ENCODE results near the gene DR1.
A peak's percentile ranks its signal among the peaks of the same experiment; 100 is the strongest.

DR1 gene

GRCh38 chr1:93317943-93318342, 27.8 kb upstream of the DR1 start:
- Histone ChIP-seq H3K9ac (ENCODE audit: low read length) (no peak overlapping the region), H3K36me3 (ENCODE audit: control insufficient read depth in 1 of 2, insufficient read depth in 2 of 2, low read length in 2 of 2) (no peaks in the 10 kb centered on the region), H3K4me2 (ENCODE audit: low read length) (no peak overlapping the region), H3K4me1 (ENCODE audit: control insufficient read depth in 1 of 2, insufficient read depth in 2 of 2, low read length in 2 of 2) (peaks cover 4 to 5% of the 10 kb centered on the region in 2 experiments), H3K4ac (ENCODE audit: low read depth, low read length) (no peak overlapping the region), H3K23ac (ENCODE audit: low read length) (no peak overlapping the region), H2BK120ac (ENCODE audit: insufficient read depth, low read length, poor library complexity) (no peak overlapping the region), H4K12ac (ENCODE audit: low read depth, low read length) (no peak overlapping the region), H3K4me3 (ENCODE audit: low read depth, low read length) (no peak overlapping the region), H3K9me3 (ENCODE audit: insufficient read depth, low read depth, low read length) (no peaks in the 10 kb centered on the region), H3K79me1 (ENCODE audit: low read length) (no peaks in the 10 kb centered on the region), H2AK5ac (ENCODE audit: low read length) (no peak overlapping the region), H3K18ac (ENCODE audit: low read length) (no peak overlapping the region), H3K79me2 (ENCODE audit: control insufficient read depth, insufficient read depth, low read length, poor library complexity) (no peaks in the 10 kb centered on the region), H3K27ac (ENCODE audit: low read depth, low read length) (no peak overlapping the region), H2BK12ac (ENCODE audit: low read length) (no peak overlapping the region), H2BK5ac (ENCODE audit: low read depth, low read length, poor library complexity) (no peak overlapping the region), H4K8ac (ENCODE audit: low read depth, low read length) (no peak overlapping the region), H4K91ac (ENCODE audit: low read depth, low read length) (no peak overlapping the region), H3K27me3 (ENCODE audit: insufficient read depth, low read length) (no peaks in the 10 kb centered on the region), H2AFZ (ENCODE audit: insufficient read depth, low read length, poor library complexity) (no peak overlapping the region), H3K14ac (ENCODE audit: low read length) (no peak overlapping the region)
- no peak for DNase-seq
- WGBS (ENCODE audit: extremely low coverage, insufficient coverage, insufficient read length): 100% methylated on average over 1 of the region's 2 CpGs

- no peak overlapping the region for H3K4me2 ChIP-seq (ENCODE audit: low read length)
- no peak overlapping the region for H3K27ac ChIP-seq (ENCODE audit: low read depth, low read length)
- no peak overlapping the region for H3K4ac ChIP-seq (ENCODE audit: low read depth, low read length)
- H4K8ac ChIP-seq (ENCODE audit: low read depth, low read length): no peak overlapping the region
- no peak overlapping the region for H2BK5ac ChIP-seq (ENCODE audit: low read depth, low read length, poor library complexity)
- DNase-seq: no peak
- H3K4me1 ChIP-seq (ENCODE audit: control insufficient read depth in 1 of 2, insufficient read depth in 2 of 2, low read length in 2 of 2): peaks cover 7 to 8% of the 10 kb centered on the region in 2 experiments
- WGBS (ENCODE audit: extremely low coverage, insufficient coverage, insufficient read length): no CpG with 5 or more reads among the region's 1 CpG
- H2BK120ac ChIP-seq (ENCODE audit: insufficient read depth, low read length, poor library complexity): no peak overlapping the region
- H4K12ac ChIP-seq (ENCODE audit: low read depth, low read length): no peak overlapping the region
- H3K36me3 ChIP-seq (ENCODE audit: control insufficient read depth in 1 of 2, insufficient read depth in 2 of 2, low read length in 2 of 2): no peaks in the 10 kb centered on the region
- no peak overlapping the region for H3K9ac ChIP-seq (ENCODE audit: low read length)
- no peak overlapping the region for H2AFZ ChIP-seq (ENCODE audit: insufficient read depth, low read length, poor library complexity)
- H3K79me1 ChIP-seq (ENCODE audit: low read length): no peaks in the 10 kb centered on the region
- no peaks in the 10 kb centered on the region for H3K9me3 ChIP-seq (ENCODE audit: insufficient read depth, low read depth, low read length)
- H2AK5ac ChIP-seq (ENCODE audit: low read length): no peak overlapping the region
- no peak overlapping the region for H3K4me3 ChIP-seq (ENCODE audit: low read depth, low read length)
- no peak overlapping the region for H4K91ac ChIP-seq (ENCODE audit: low read depth, low read length)
- H2BK12ac ChIP-seq (ENCODE audit: low read length): no peak overlapping the region
- H3K14ac ChIP-seq (ENCODE audit: low read length): no peak overlapping the region
- H3K79me2 ChIP-seq (ENCODE audit: control insufficient read depth, insufficient read depth, low read length, poor library complexity): no peaks in the 10 kb centered on the region
- no peak overlapping the region for H3K23ac ChIP-seq (ENCODE audit: low read length)
- no peak overlapping the region for H3K18ac ChIP-seq (ENCODE audit: low read length)
- H3K27me3 ChIP-seq (ENCODE audit: insufficient read depth, low read length): no peaks in the 10 kb centered on the region
Observed at GRCh38 chr1:93321720-93322119, 24.0 kb upstream of the DR1 start.

- Histone ChIP-seq H3K79me1 (ENCODE audit: low read length) (no peaks in the 10 kb centered on the region), H4K8ac (ENCODE audit: low read depth, low read length) (no peak overlapping the region), H3K36me3 (ENCODE audit: control insufficient read depth in 1 of 2, insufficient read depth in 2 of 2, low read length in 2 of 2) (no peaks in the 10 kb centered on the region), H3K23ac (ENCODE audit: low read length) (no peak overlapping the region), H3K79me2 (ENCODE audit: control insufficient read depth, insufficient read depth, low read length, poor library complexity) (no peaks in the 10 kb centered on the region), H3K27ac (ENCODE audit: low read depth, low read length) (no peak overlapping the region), H3K4me1 (ENCODE audit: control insufficient read depth in 1 of 2, insufficient read depth in 2 of 2, low read length in 2 of 2) (peaks cover 7 to 8% of the 10 kb centered on the region in 2 experiments), H4K91ac (ENCODE audit: low read depth, low read length) (no peak overlapping the region), H2AFZ (ENCODE audit: insufficient read depth, low read length, poor library complexity) (no peak overlapping the region), H3K9ac (ENCODE audit: low read length) (no peak overlapping the region), H3K18ac (ENCODE audit: low read length) (no peak overlapping the region), H3K14ac (ENCODE audit: low read length) (no peak overlapping the region), H3K4ac (ENCODE audit: low read depth, low read length) (no peak overlapping the region), H3K9me3 (ENCODE audit: insufficient read depth, low read depth, low read length) (no peaks in the 10 kb centered on the region), H2BK12ac (ENCODE audit: low read length) (no peak overlapping the region), H4K12ac (ENCODE audit: low read depth, low read length) (no peak overlapping the region), H3K4me3 (ENCODE audit: low read depth, low read length) (no peak overlapping the region), H2BK120ac (ENCODE audit: insufficient read depth, low read length, poor library complexity) (no peak overlapping the region), H3K4me2 (ENCODE audit: low read length) (peak overlapping the region; percentile 32), H2AK5ac (ENCODE audit: low read length) (no peak overlapping the region), H2BK5ac (ENCODE audit: low read depth, low read length, poor library complexity) (no peak overlapping the region), H3K27me3 (ENCODE audit: insufficient read depth, low read length) (no peaks in the 10 kb centered on the region)
- no CpG with 5 or more reads among the region's 3 CpGs for WGBS (ENCODE audit: extremely low coverage, insufficient coverage, insufficient read length)
- peak; percentile 89 to 99 for DNase-seq
Observed at GRCh38 chr1:93322349-93322748, 23.4 kb upstream of the DR1 start.

GRCh38 chr1:93323185-93323820, 22.4 kb upstream of the DR1 start:
- WGBS (ENCODE audit: extremely low coverage, insufficient coverage, insufficient read length): no CpG with 5 or more reads among the region's 3 CpGs
- Histone ChIP-seq H3K36me3 (ENCODE audit: control insufficient read depth in 1 of 2, insufficient read depth in 2 of 2, low read length in 2 of 2) (no peaks in the 10 kb centered on the region), H3K23ac (ENCODE audit: low read length) (no peak overlapping the region), H4K12ac (ENCODE audit: low read depth, low read length) (no peak overlapping the region), H3K27ac (ENCODE audit: low read depth, low read length) (no peak overlapping the region), H3K4me3 (ENCODE audit: low read depth, low read length) (no peak overlapping the region), H3K4ac (ENCODE audit: low read depth, low read length) (no peak overlapping the region), H2BK120ac (ENCODE audit: insufficient read depth, low read length, poor library complexity) (no peak overlapping the region), H4K8ac (ENCODE audit: low read depth, low read length) (no peak overlapping the region), H3K14ac (ENCODE audit: low read length) (no peak overlapping the region), H3K4me2 (ENCODE audit: low read length) (no peak overlapping the region), H3K9ac (ENCODE audit: low read length) (no peak overlapping the region), H4K91ac (ENCODE audit: low read depth, low read length) (peak overlapping the region; percentile 30), H3K18ac (ENCODE audit: low read length) (no peak overlapping the region), H3K27me3 (ENCODE audit: insufficient read depth, low read length) (no peaks in the 10 kb centered on the region), H2AK5ac (ENCODE audit: low read length) (no peak overlapping the region), H2AFZ (ENCODE audit: insufficient read depth, low read length, poor library complexity) (no peak overlapping the region), H2BK12ac (ENCODE audit: low read length) (no peak overlapping the region), H3K79me2 (ENCODE audit: control insufficient read depth, insufficient read depth, low read length, poor library complexity) (no peaks in the 10 kb centered on the region), H3K4me1 (ENCODE audit: control insufficient read depth in 1 of 2, insufficient read depth in 2 of 2, low read length in 2 of 2) (peaks cover 7 to 8% of the 10 kb centered on the region in 2 experiments), H3K9me3 (ENCODE audit: insufficient read depth, low read depth, low read length) (no peaks in the 10 kb centered on the region), H3K79me1 (ENCODE audit: low read length) (no peaks in the 10 kb centered on the region), H2BK5ac (ENCODE audit: low read depth, low read length, poor library complexity) (no peak overlapping the region)
- no peak for DNase-seq
